B cell (primary cell): ENCODE data around the gene KIF21B. TPM values are rescaled to one million over a fixed set of nuclear protein-coding genes. Genes with fewer than 3 reads are reported as not detected.

Source experiments
- ATAC-seq: fragments of 200-7000 bp; cut with Tn5 transposase; one replicate; pipeline ENCODE4 v1.10.0; 2021; ENCODE audit warnings: low read depth, mild to moderate bottlenecking, moderate number of reproducible peaks, moderate library complexity
- CTCF ChIA-PET: fragments of 350-600 bp; sonication (Branson Sonifier 250); formaldehyde crosslinking; loops from one replicate; lab custom pipeline; 2021; ENCODE audit warnings: antibody characterized with exemption, inconsistent platforms; lab: Charles Lee
- POLR2A ChIA-PET: fragments of 350-600 bp; sonication (Branson Sonifier 250); formaldehyde crosslinking; loops from one replicate; lab custom pipeline; 2021; ENCODE audit warnings: antibody characterized with exemption; lab: Charles Lee
- DNase-seq: peaks from one replicate; pipeline ENCODE4 v3.0.0; 2013
- H2AFZ ChIP-seq: 2 replicates; pipeline ENCODE4 v1.6.1; 2012; ENCODE audit warnings: mild to moderate bottlenecking, low read depth, low read length; ENCODE audit not compliant: insufficient read depth, poor library complexity, severe bottlenecking
- H3K27ac ChIP-seq, 2 donors: 1 replicate in 1 of 2; 2 replicates in 1 of 2; pipeline ENCODE4 v1.5.1; 2012 to 2013; ENCODE audit warnings: low read length in 2 of 2, mild to moderate bottlenecking in 2 of 2, moderate library complexity in 1 of 2
- H3K27me3 ChIP-seq, 4 experiments: fragments of 200-600 bp in 1 of 4; sonication (generic) in 1 of 4; replicated peaks in 1 of 4; 1 replicate in 2 of 4; 2 replicates in 2 of 4; pipeline versions ENCODE4 v1.6.1 to v1.7.0; 2013 to 2016; ENCODE audit warnings: low read length in 3 of 4, mild to moderate bottlenecking in 2 of 4, mixed read lengths in 1 of 4, moderate library complexity in 1 of 4; ENCODE audit not compliant: insufficient read depth in 4 of 4, control insufficient read depth in 3 of 4; ENCODE audit errors: control extremely low read depth in 1 of 4
- H3K36me3 ChIP-seq, 2 experiments: replicated peaks in 1 of 2; 1 replicate in 1 of 2; 2 replicates in 1 of 2; pipeline versions ENCODE4 v1.6.1 to v1.7.1; 2013; ENCODE audit warnings: low read length in 1 of 2; ENCODE audit not compliant: insufficient read depth in 2 of 2, control insufficient read depth in 1 of 2; ENCODE audit errors: control extremely low read depth in 1 of 2, extremely low read depth in 1 of 2
- H3K4me1 ChIP-seq, 2 donors: fragments of 200-600 bp in 1 of 2; sonication (generic) in 1 of 2; 1 replicate in 1 of 2; 2 replicates in 1 of 2; pipeline versions ENCODE4 v1.5.1 to v1.6.1; 2013 to 2017; ENCODE audit warnings: low read length in 2 of 2; ENCODE audit not compliant: control insufficient read depth in 2 of 2, insufficient read depth in 2 of 2
- H3K4me2 ChIP-seq: replicated peaks from 2 replicates; pipeline ENCODE3; 2012; ENCODE audit warnings: mild to moderate bottlenecking, low read depth, low read length; ENCODE audit not compliant: poor library complexity, severe bottlenecking
- H3K4me3 ChIP-seq, 5 experiments: fragments of 200-600 bp in 1 of 5; sonication (generic) in 1 of 5; 1 replicate in 3 of 5; 2 replicates in 2 of 5; pipeline versions ENCODE4 v1.5.1 to v1.7.0; 2011 to 2016; ENCODE audit warnings: low read length in 4 of 5, mild to moderate bottlenecking in 4 of 5, low read depth in 2 of 5, control low read depth in 1 of 5, moderate library complexity in 1 of 5; ENCODE audit not compliant: insufficient read depth in 1 of 5; ENCODE audit errors: control extremely low read depth in 1 of 5, extremely low read depth in 1 of 5
- H3K79me2 ChIP-seq: fragments of 200-600 bp; sonication (generic); one replicate; pipeline ENCODE4 v1.6.0; 2016; ENCODE audit warnings: low read length; ENCODE audit not compliant: control insufficient read depth, insufficient read depth
- H3K9ac ChIP-seq: fragments of 200-600 bp; sonication (generic); 2 replicates; pipeline ENCODE4 v1.6.1; 2017; ENCODE audit warnings: mild to moderate bottlenecking, low read length, moderate library complexity
- H3K9me3 ChIP-seq, 3 donors: one replicate each; pipeline versions ENCODE4 v1.6.1 to v1.7.1; 2013; ENCODE audit warnings: low read length in 2 of 3; ENCODE audit not compliant: control insufficient read depth in 2 of 3, insufficient read depth in 1 of 3; ENCODE audit errors: control extremely low read depth in 1 of 3
- H4K20me1 ChIP-seq: 2 replicates; pipeline ENCODE4 v1.6.0; 2012; ENCODE audit warnings: mild to moderate bottlenecking, low read length; ENCODE audit not compliant: insufficient read depth, control insufficient read depth, poor library complexity, severe bottlenecking
- H3K27ac Mint-ChIP-seq: one replicate; pipeline ENCODE4 v1.8.0; 2021; ENCODE audit warnings: mixed read lengths
- H3K27me3 Mint-ChIP-seq: one replicate; pipeline ENCODE4 v1.8.0; 2021; ENCODE audit warnings: mixed read lengths
- H3K4me1 Mint-ChIP-seq: one replicate; pipeline ENCODE4 v1.8.0; 2021; ENCODE audit warnings: mixed read lengths
- H3K4me3 Mint-ChIP-seq: one replicate; pipeline ENCODE4 v1.8.0; 2021; ENCODE audit warnings: mixed read lengths
- H3K9me3 Mint-ChIP-seq: one replicate; pipeline ENCODE4 v1.8.0; 2022; ENCODE audit warnings: mixed read lengths; ENCODE audit not compliant: insufficient read depth
- CTCF ChIP-seq: fragments of 200-600 bp; IDR thresholded peaks from one replicate; pipeline ENCODE4 v1.8.0; 2022; ENCODE audit warnings: antibody characterized with exemption, mild to moderate bottlenecking
- EZH2 ChIP-seq: IDR thresholded peaks from 2 replicates; pipeline ENCODE4 v1.6.1; 2012; ENCODE audit warnings: borderline replicate concordance, low read depth, mild to moderate bottlenecking, moderate library complexity, low read length; ENCODE audit not compliant: insufficient read depth, poor library complexity, severe bottlenecking
- WGBS: methylation state at CpG from one replicate; pipeline ENCODE4 v1.1.5; 2013; ENCODE audit warnings: missing lambda C conversion rate; ENCODE audit not compliant: insufficient coverage; 5-methylcytosine and 5-hydroxymethylcytosine counted together
- intact Hi-C: fragments of 100-400 bp; cut with micrococcal nuclease; formaldehyde crosslinking; loops from one replicate; pipeline ENCODE4 v1.10.0; 2022
- polyA plus RNA-seq: library from polyadenylated mRNA; depleted of rRNA; stranded (reverse); fragments of >200 nt; gene quantifications from 2 replicates; pipeline ENCODE4 v1.2.3, GENCODE V29; 2012
- total RNA-seq, 2 donors: library from RNA; stranded (reverse); fragments of 120-200 nt in 1 of 2; gene quantifications; 1 replicate in 1 of 2; 2 replicates in 1 of 2; pipeline versions ENCODE4 v1.2.3 to v1.2.4, GENCODE V29; 2013 to 2022

The KIF21B gene
- total and polyA plus RNA-seq, 2 donors (not counting 1 experiment from before 2014, with no cell fraction given) = 41.1 to 41.6 TPM

GRCh38 chr1:200969726-200970561, 53.6 kb downstream of the KIF21B start:
- ATAC-seq (peak; percentile 44), DNase-seq (peak; percentile 33)
- H4K20me1 ChIP-seq = peaks cover 19% of the 10 kb centered on the region
- H3K9me3 ChIP-seq = no peaks in the 10 kb centered on the region
- 89% methylated on average over 10 of the region's 11 CpGs for WGBS
- CTCF ChIA-PET = interaction anchor here (1.1 to 8.0 kb wide), 5 partner anchors 12 to 144 kb away, joined by 3 to 303 read pairs (median 61); no protein-coding TSS in a partner anchor
- H2AFZ ChIP-seq = no peak overlapping the region
- TF ChIP-seq CTCF (no peak), EZH2 (no peak)
- H3K27ac ChIP-seq = no peak overlapping the region
- H3K4me3 Mint-ChIP-seq = no peak overlapping the region
- H3K9ac ChIP-seq = no peak overlapping the region
- no peak overlapping the region for H3K4me3 ChIP-seq
- no peaks in the 10 kb centered on the region for H3K27me3 ChIP-seq
- peak overlapping the region; percentile 50 for H3K27ac Mint-ChIP-seq
- no peak overlapping the region for H3K4me2 ChIP-seq
- no peaks in the 10 kb centered on the region for H3K9me3 Mint-ChIP-seq
- peaks cover 11% of the 10 kb centered on the region for H3K4me1 Mint-ChIP-seq
- intact Hi-C loops = loop anchor here (2.0 kb wide), 1 partner anchor 253 kb away; no protein-coding TSS in a partner anchor
- no peaks in the 10 kb centered on the region for H3K4me1 ChIP-seq
- H3K36me3 ChIP-seq = peaks cover 0 to 31% of the 10 kb centered on the region in 2 experiments
- POLR2A ChIA-PET = no interaction called here
- no peaks in the 10 kb centered on the region for H3K79me2 ChIP-seq
- H3K27me3 Mint-ChIP-seq = no peaks in the 10 kb centered on the region
